HCT116 (cell line): Measurements from ENCODE around the gene TRIM9. TPM values are rescaled to one million over a fixed set of nuclear protein-coding genes. Genes with fewer than 3 reads are reported as not detected.

Source experiments
- ATAC-seq: fragments of 200-7000 bp; cut with Tn5 transposase; 2 replicates; pipeline ENCODE4 v1.9.1; 2020; ENCODE audit warnings: mild to moderate bottlenecking, moderate library complexity
- BruUV-seq: library from RNA; stranded (reverse); fragments of 400-500 nt; replicated peaks from 2 replicates; lab custom pipeline; 2021; lab: Mats Ljungman, UMichigan
- CTCF ChIA-PET: fragments of 300-600 bp; sonication (Branson Sonifier 250); formaldehyde crosslinking; loops from one replicate; lab custom pipeline; 2021; ENCODE audit warnings: antibody characterized with exemption; lab: Charles Lee
- POLR2A ChIA-PET: fragments of 300-600, 350-600 bp; sonication (Branson Sonifier 250); formaldehyde crosslinking; loops from one replicate; lab custom pipeline; 2021; ENCODE audit warnings: antibody characterized with exemption; lab: Charles Lee
- RAD21 ChIA-PET, 2 experiments: fragments of 300-600 bp; sonication (Branson Sonifier 250); formaldehyde crosslinking; loops; one replicate each; lab custom pipeline; 2023; ENCODE audit warnings: low total read pairs in 2 of 2; ENCODE audit not compliant: uncharacterized antibody in 2 of 2, unreplicated experiment in 2 of 2, low non-redundant PET in 1 of 2; lab: Charles Lee
- DNase-seq: peaks from one replicate; pipeline ENCODE4 v3.0.0-alpha.2; 2010; ENCODE audit warnings: low read depth, low spot score
- H2AFZ ChIP-seq: fragments of 200-600 bp; shearing (Covaris generic), sonication (generic); 2 replicates; pipeline ENCODE4 v1.6.1; 2017; ENCODE audit warnings: low read depth, mixed run types, mixed read lengths, antibody characterized with exemption, low read length; ENCODE audit not compliant: poor library complexity, severe bottlenecking
- H3K27ac ChIP-seq: 2 replicates; pipeline ENCODE4 v1.5.1; 2012; ENCODE audit warnings: low read depth, low read length
- H3K27me3 ChIP-seq: fragments of 200-600 bp; sonication (generic); 2 replicates; pipeline ENCODE4 v1.6.1; 2016; ENCODE audit warnings: mixed run types, low read length, mixed read lengths; ENCODE audit not compliant: insufficient read depth
- H3K36me3 ChIP-seq, 2 experiments: fragments of 200-500 bp in 1 of 2; fragments of 200-600 bp in 1 of 2; sonication (Bioruptor generic) in 1 of 2; sonication (generic) in 1 of 2; 2 replicates each; pipeline versions ENCODE4 v1.5.1 to v1.6.1; 2014 to 2016; ENCODE audit warnings: low read length in 2 of 2, inconsistent platforms in 1 of 2, mixed read lengths in 1 of 2, mixed run types in 1 of 2; ENCODE audit not compliant: insufficient read depth in 2 of 2, control insufficient read depth in 1 of 2
- H3K4me1 ChIP-seq, 2 experiments: fragments of 200-600 bp in 1 of 2; sonication (generic) in 1 of 2; 2 replicates each; pipeline versions ENCODE4 v1.5.1 to v1.6.1; 2012 to 2017; ENCODE audit warnings: low read length in 2 of 2, inconsistent platforms in 1 of 2, mild to moderate bottlenecking in 1 of 2, mixed read lengths in 1 of 2, mixed run types in 1 of 2, moderate library complexity in 1 of 2; ENCODE audit not compliant: insufficient read depth in 2 of 2, control insufficient read depth in 1 of 2
- H3K4me2 ChIP-seq: fragments of 200-600 bp; sonication (generic); 2 replicates; pipeline ENCODE4 v1.6.1; 2017; ENCODE audit warnings: mixed run types, low read length, mixed read lengths
- H3K4me3 ChIP-seq, 2 experiments: fragments of 200-600 bp in 1 of 2; sonication (generic) in 1 of 2; replicated peaks in 1 of 2; 2 replicates each; pipeline ENCODE4 v1.5.1; 2011 to 2016; ENCODE audit warnings: low read length in 2 of 2, control low read depth in 1 of 2, low read depth in 1 of 2, mild to moderate bottlenecking in 1 of 2, mixed read lengths in 1 of 2, mixed run types in 1 of 2
- H3K79me2 ChIP-seq: fragments of 200-600 bp; sonication (generic); 2 replicates; pipeline ENCODE4 v1.6.1; 2017; ENCODE audit warnings: mild to moderate bottlenecking, mixed run types, low read length, moderate library complexity, mixed read lengths; ENCODE audit not compliant: insufficient read depth
- H3K9ac ChIP-seq: fragments of 200-600 bp; sonication (generic); 2 replicates; pipeline ENCODE4 v1.6.1; 2016; ENCODE audit warnings: low read length, mixed read lengths
- H3K9me2 ChIP-seq: fragments of 200-600 bp; sonication (generic), shearing (Covaris generic); 2 replicates; pipeline ENCODE4 v1.6.1; 2017; ENCODE audit warnings: mixed run types, mild to moderate bottlenecking, moderate library complexity; ENCODE audit not compliant: insufficient read depth
- H3K9me3 ChIP-seq, 2 experiments: fragments of 200-500 bp in 1 of 2; fragments of 200-600 bp in 1 of 2; sonication (Bioruptor generic) in 1 of 2; sonication (generic) in 1 of 2; 2 replicates each; pipeline ENCODE4 v1.6.1; 2014 to 2017; ENCODE audit warnings: low read length in 2 of 2, mixed read lengths in 2 of 2, inconsistent platforms in 1 of 2, low read depth in 1 of 2, mild to moderate bottlenecking in 1 of 2, mixed run types in 1 of 2, moderate library complexity in 1 of 2; ENCODE audit not compliant: control insufficient read depth in 1 of 2, insufficient read depth in 1 of 2
- H4K20me1 ChIP-seq: fragments of 200-600 bp; sonication (generic), shearing (Covaris generic); 2 replicates; pipeline ENCODE4 v1.6.1; 2017; ENCODE audit warnings: mixed run types, mild to moderate bottlenecking, moderate library complexity; ENCODE audit not compliant: insufficient read depth
- ATF3 ChIP-seq: IDR thresholded peaks from 2 replicates; pipeline ENCODE4 v1.6.1; 2012
- CBX3 ChIP-seq: IDR thresholded peaks from 2 replicates; pipeline ENCODE4 v1.6.1; 2012; ENCODE audit warnings: low read depth
- CEBPB ChIP-seq: IDR thresholded peaks from 2 replicates; pipeline ENCODE4 v1.6.1; 2012; ENCODE audit warnings: low read depth
- CTCF ChIP-seq, 3 experiments: fragments of 200-600 bp in 1 of 3; sonication (generic) in 1 of 3; IDR thresholded peaks in 2 of 3; conservative IDR thresholded peaks in 1 of 3; 2 replicates each; pipeline ENCODE4 v1.5.1; 2012 to 2017; ENCODE audit warnings: low read depth in 2 of 3, low read length in 2 of 3, antibody characterized with exemption in 1 of 3, borderline replicate concordance in 1 of 3, control low read depth in 1 of 3, mild to moderate bottlenecking in 1 of 3, mixed read lengths in 1 of 3, mixed run types in 1 of 3, moderate library complexity in 1 of 3; ENCODE audit not compliant: insufficient read depth in 1 of 3
- EGR1 ChIP-seq: IDR thresholded peaks from 2 replicates; pipeline ENCODE4 v1.6.1; 2012; ENCODE audit warnings: low read depth
- EZH2phosphoT487 ChIP-seq: fragments of 200-600 bp; IDR thresholded peaks from 2 replicates; pipeline ENCODE4 v1.6.1; 2018; ENCODE audit warnings: antibody characterized with exemption, borderline replicate concordance
- FOSL1 ChIP-seq: IDR thresholded peaks from 2 replicates; pipeline ENCODE4 v1.6.1; 2012; ENCODE audit warnings: low read depth
- JUND ChIP-seq: IDR thresholded peaks from 2 replicates; pipeline ENCODE4 v1.6.1; 2012
- MAX ChIP-seq: IDR thresholded peaks from 2 replicates; pipeline ENCODE4 v1.6.1; 2012
- POLR2A ChIP-seq: IDR thresholded peaks from 2 replicates; pipeline ENCODE4 v1.7.0; 2011; ENCODE audit warnings: borderline replicate concordance; ENCODE audit not compliant: insufficient read depth, insufficient read length; ENCODE audit errors: extremely low read depth
- POLR2AphosphoS5 ChIP-seq: IDR thresholded peaks from 2 replicates; pipeline ENCODE4 v1.6.1; 2011; ENCODE audit warnings: mild to moderate bottlenecking, low read depth, low read length, moderate library complexity
- RAD21 ChIP-seq: IDR thresholded peaks from 2 replicates; pipeline ENCODE4 v1.6.1; 2012; ENCODE audit warnings: low read depth, mild to moderate bottlenecking
- REST ChIP-seq: IDR thresholded peaks from 2 replicates; pipeline ENCODE4 v1.6.1; 2012; ENCODE audit warnings: low read depth
- SIN3A ChIP-seq: IDR thresholded peaks from 2 replicates; pipeline ENCODE4 v1.6.1; 2012; ENCODE audit warnings: low read depth
- SRF ChIP-seq: IDR thresholded peaks from 2 replicates; pipeline ENCODE4 v1.6.1; 2012; ENCODE audit warnings: low read depth
- TCF7L2 ChIP-seq: IDR thresholded peaks from 2 replicates; pipeline ENCODE4 v1.7.0; 2011; ENCODE audit warnings: borderline replicate concordance, inconsistent platforms; ENCODE audit not compliant: insufficient read depth, insufficient read length; ENCODE audit errors: extremely low read depth
- YY1 ChIP-seq: IDR thresholded peaks from 2 replicates; pipeline ENCODE4 v1.6.1; 2011; ENCODE audit warnings: low read length, low read depth, moderate library complexity, mild to moderate bottlenecking; ENCODE audit not compliant: insufficient replicate concordance; ENCODE audit errors: extremely low read depth
- ZBTB33 ChIP-seq: IDR thresholded peaks from 2 replicates; pipeline ENCODE4 v1.6.1; 2011; ENCODE audit warnings: mild to moderate bottlenecking, low read length, moderate library complexity; ENCODE audit not compliant: insufficient replicate concordance; ENCODE audit errors: extremely low read depth
- ZFX ChIP-seq: fragments of 450-650 bp; IDR thresholded peaks from 2 replicates; pipeline ENCODE4 v1.6.1; 2017
- intact Hi-C: fragments of 100-400 bp; cut with micrococcal nuclease; formaldehyde crosslinking; loops from 2 replicates; pipeline ENCODE4 v1.10.0; 2022
- total RNA-seq: library from RNA; stranded (reverse); gene quantifications from one replicate; pipeline ENCODE4 v1.2.1, GENCODE V29; 2021; ENCODE audit not compliant: unreplicated experiment

The TRIM9 gene
- total RNA-seq, 1 experiment from 2014 or later = 4.6 TPM

GRCh38 chr14:50948205-50948604, 146.7 kb downstream of the TRIM9 start:
- H3K9me2 ChIP-seq = no peaks in the 10 kb centered on the region
- H3K27ac ChIP-seq = no peak overlapping the region
- peaks cover 3 to 7% of the 10 kb centered on the region in 2 experiments; a peak in 3 of 4 replicates for H3K4me1 ChIP-seq
- H3K36me3 ChIP-seq = no peaks in the 10 kb centered on the region
- ATAC-seq (no peak), DNase-seq (no peak)
- no peaks in the 10 kb centered on the region for H3K9me3 ChIP-seq
- no peak overlapping the region for H3K9ac ChIP-seq
- peaks cover 11% of the 10 kb centered on the region for H3K79me2 ChIP-seq
- intact Hi-C loops = no loop called here
- ChIA-PET RAD21 (no interaction called here), POLR2A (no interaction called here), CTCF (no interaction called here)
- H3K4me2 ChIP-seq = no peak overlapping the region
- H4K20me1 ChIP-seq = no peaks in the 10 kb centered on the region
- H3K4me3 ChIP-seq = no peak overlapping the region
- H2AFZ ChIP-seq = no peak overlapping the region
- H3K27me3 ChIP-seq = no peaks in the 10 kb centered on the region
- BruUV-seq = no TSS peak
- TF ChIP-seq TCF7L2 (no peak), YY1 (no peak), SRF (no peak), RAD21 (no peak), SIN3A (no peak), ZFX (no peak), MAX (no peak), CBX3 (no peak), ZBTB33 (no peak), EZH2phosphoT487 (no peak), EGR1 (no peak), ATF3 (no peak), CTCF (IDR thresholded peaks at IDR 0.05 in 2 of 3, conservative IDR thresholded peaks at IDR 0.05 in 1 of 3; ENCODE audit: borderline replicate concordance in 1 of 3, insufficient read depth in 1 of 3, low read depth in 2 of 3, low read length in 2 of 3) (no peak), REST (no peak), POLR2A (no peak), JUND (no peak), POLR2AphosphoS5 (no peak), CEBPB (no peak), FOSL1 (no peak)
